BE2C (cell line): ENCODE data around the gene CRB2.

Experiments
- DNase-seq: peaks from one replicate; pipeline ENCODE4 v3.0.0-alpha.2; 2020
- H3K27me3 ChIP-seq: fragments of 250-450 bp; sonication (Bioruptor Pico); 2 replicates; pipeline ENCODE4 v1.5.1; 2020; ENCODE audit warnings: mild to moderate bottlenecking
- H3K36me3 ChIP-seq: fragments of 250-450 bp; sonication (Bioruptor Pico); 2 replicates; pipeline ENCODE4 v1.5.1; 2020; ENCODE audit warnings: mild to moderate bottlenecking
- H3K4me1 ChIP-seq: fragments of 250-450 bp; sonication (Bioruptor Pico); 2 replicates; pipeline ENCODE4 v1.5.1; 2020
- H3K4me3 ChIP-seq: 2 replicates; pipeline ENCODE4 v1.5.1; 2011; ENCODE audit warnings: low read depth, low read length
- H3K9me3 ChIP-seq: fragments of 250-450 bp; sonication (Bioruptor Pico); 2 replicates; pipeline ENCODE4 v1.5.1; 2020
- CTCF ChIP-seq: IDR thresholded peaks from 2 replicates; pipeline ENCODE4 v1.5.1; 2012; ENCODE audit warnings: mild to moderate bottlenecking, low read depth, low read length

Gene CRB2

GRCh38 chr9:123334639-123335038 is 21.4 kb upstream of the CRB2 start:
- no peaks in the 10 kb centered on the region; the same call in 1 of the 2 replicates for H3K4me1 ChIP-seq
- no peaks in the 10 kb centered on the region for H3K9me3 ChIP-seq
- H3K36me3 ChIP-seq: no peaks in the 10 kb centered on the region
- H3K27me3 ChIP-seq: no peaks in the 10 kb centered on the region
- DNase-seq: no peak
- no peak overlapping the region for H3K4me3 ChIP-seq
- TF ChIP-seq CTCF: no peak

DNA sequence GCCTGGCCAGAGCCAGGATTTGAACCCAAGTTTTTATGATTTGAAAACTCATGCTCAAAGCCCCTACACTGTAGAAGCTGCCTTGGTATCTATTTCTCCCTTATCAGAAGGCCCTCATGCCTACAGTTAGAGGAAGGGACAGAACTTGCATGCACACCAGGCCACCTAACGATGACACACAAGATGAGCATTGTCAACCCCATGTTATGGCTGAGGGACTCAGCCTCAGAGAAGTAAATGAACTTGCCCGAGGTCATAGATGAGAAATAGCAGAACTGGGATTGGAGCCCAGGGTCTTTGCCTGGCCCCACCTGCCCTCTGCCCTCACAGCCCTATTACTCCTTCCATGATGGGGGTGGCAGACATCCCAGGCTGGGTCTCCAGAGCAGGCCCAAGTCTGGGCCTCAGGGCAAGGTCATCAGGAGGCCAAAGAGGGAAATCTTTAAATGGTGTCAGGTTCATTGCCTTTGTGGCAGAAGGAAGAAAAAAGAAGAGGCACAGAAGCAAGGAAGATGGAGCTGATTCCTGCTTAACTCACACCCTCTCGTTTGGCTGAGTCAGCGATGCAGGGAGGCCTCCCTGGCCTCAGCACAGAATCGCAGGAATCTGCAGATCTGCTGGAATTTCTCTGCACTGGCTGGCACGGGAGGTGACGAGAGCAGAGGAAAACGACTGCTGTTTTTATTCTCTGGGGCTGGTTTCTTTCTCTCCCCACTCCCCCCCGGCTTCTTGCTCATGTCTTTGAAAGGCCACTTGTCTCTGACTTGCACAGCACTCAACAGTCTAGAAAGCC is 20.6 kb upstream of the CRB2 start:
- no peak overlapping the region for H3K4me3 ChIP-seq
- no peaks in the 10 kb centered on the region for H3K27me3 ChIP-seq
- H3K36me3 ChIP-seq: no peaks in the 10 kb centered on the region
- H3K4me1 ChIP-seq: no peaks in the 10 kb centered on the region; the same call in 1 of the 2 replicates
- H3K9me3 ChIP-seq: no peaks in the 10 kb centered on the region
- TF ChIP-seq CTCF: no peak
- DNase-seq: no peak

DNA sequence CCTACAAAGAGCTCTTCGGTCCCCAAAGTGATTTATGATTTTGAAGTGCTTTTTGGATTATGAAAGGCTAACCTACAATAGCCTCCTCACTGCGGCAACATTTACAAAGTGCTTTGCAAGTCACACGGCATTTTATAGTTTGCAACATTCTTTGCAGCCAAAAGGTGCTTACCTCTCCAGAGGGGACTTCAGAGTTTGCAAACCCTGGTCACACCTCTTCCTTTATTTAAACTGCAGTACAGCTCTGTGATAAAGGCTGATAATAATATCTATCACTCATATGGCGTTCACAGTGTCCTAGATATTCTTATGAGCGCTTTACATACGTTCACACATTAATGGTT is 20.0 kb upstream of the CRB2 start:
- TF ChIP-seq CTCF: no peak
- Histone ChIP-seq H3K9me3 (no peaks in the 10 kb centered on the region), H3K4me3 (no peak overlapping the region), H3K36me3 (no peaks in the 10 kb centered on the region), H3K4me1 (no peaks in the 10 kb centered on the region; the same call in 1 of the 2 replicates), H3K27me3 (no peaks in the 10 kb centered on the region)
- DNase-seq: no peak

DNA sequence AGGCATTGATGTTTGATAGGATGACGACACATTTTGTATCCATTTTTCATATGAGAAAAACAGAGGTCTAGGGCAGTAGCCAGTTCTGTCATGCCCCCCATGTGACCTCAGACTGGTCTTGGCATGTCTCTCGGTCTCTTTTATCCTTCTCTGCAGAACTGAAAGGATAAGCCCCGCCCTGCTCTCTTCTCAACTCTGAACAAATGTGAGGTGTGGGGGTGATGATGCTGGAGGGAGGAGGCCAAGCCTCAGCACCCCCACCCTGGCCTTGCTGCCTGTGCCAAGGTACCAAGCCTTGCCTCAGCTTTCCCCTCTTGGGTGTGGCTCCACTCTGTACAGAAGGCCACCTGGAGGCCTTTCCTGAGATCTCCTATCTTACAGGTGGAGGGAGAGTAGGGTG is 19.5 kb upstream of the CRB2 start:
- no peak for DNase-seq
- Histone ChIP-seq H3K27me3 (no peaks in the 10 kb centered on the region), H3K36me3 (no peaks in the 10 kb centered on the region), H3K9me3 (no peaks in the 10 kb centered on the region), H3K4me3 (no peak overlapping the region), H3K4me1 (no peaks in the 10 kb centered on the region; the same call in 1 of the 2 replicates)
- TF ChIP-seq CTCF: no peak

DNA sequence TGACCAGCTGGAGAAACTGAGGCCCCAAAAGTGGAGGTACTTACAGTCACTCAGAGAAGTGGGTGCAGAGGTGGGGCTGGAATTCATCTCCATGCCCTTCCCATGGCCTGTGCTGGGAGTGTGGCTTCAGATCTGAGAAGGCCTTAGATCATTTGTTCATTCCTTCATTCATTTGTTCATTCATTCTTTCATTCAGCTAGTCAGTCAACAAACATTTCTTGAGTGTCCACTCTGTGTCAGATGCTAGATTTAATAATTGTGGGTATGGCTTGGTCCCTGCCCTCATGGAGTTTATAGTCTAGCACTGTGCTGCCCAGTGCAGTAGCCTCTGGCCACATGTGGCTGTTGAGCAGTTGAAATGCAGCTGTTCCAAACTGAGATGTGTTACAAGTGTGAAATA is 19.0 kb upstream of the CRB2 start:
- H3K4me1 ChIP-seq: no peaks in the 10 kb centered on the region; the same call in 1 of the 2 replicates
- TF ChIP-seq CTCF: no peak

DNA sequence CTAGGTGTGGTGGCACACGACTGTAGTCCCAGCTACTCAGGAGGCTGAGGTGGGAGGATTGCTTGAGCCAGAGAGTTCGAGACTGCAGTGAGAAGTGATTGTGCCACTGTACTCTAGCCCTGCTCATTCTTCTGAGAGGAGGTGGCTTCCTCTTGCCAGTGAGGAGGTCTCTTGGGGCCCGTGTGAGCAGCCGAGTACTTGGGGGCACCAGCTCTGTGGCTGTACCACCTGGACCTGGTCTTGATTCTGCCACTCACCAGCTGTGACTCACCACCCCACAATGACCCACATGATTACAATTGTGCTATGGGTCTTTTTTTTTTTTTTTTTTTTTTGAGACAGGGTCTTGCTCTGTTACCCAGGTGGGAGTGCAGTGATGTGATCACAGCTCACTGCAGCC is 18.0 kb upstream of the CRB2 start:
- DNase-seq: no peak
- no peak for TF ChIP-seq CTCF
- H3K4me1 ChIP-seq: no peaks in the 10 kb centered on the region; the same call in none of the 2 replicates
- no peaks in the 10 kb centered on the region for H3K36me3 ChIP-seq
- no peaks in the 10 kb centered on the region for H3K27me3 ChIP-seq
- no peak overlapping the region for H3K4me3 ChIP-seq
- no peaks in the 10 kb centered on the region for H3K9me3 ChIP-seq

More for the DNA sequence above, 19.0 kb upstream of the CRB2 start:
- no peaks in the 10 kb centered on the region for H3K36me3 ChIP-seq
- no peak overlapping the region for H3K4me3 ChIP-seq
- no peaks in the 10 kb centered on the region for H3K27me3 ChIP-seq
- H3K9me3 ChIP-seq: no peaks in the 10 kb centered on the region
- DNase-seq: no peak
